Epithelial cell of proximal tubule (primary cell): ENCODE data around the gene DAB2IP. TPM values are rescaled to one million over a fixed set of nuclear protein-coding genes. Genes with fewer than 3 reads are reported as not detected.

Source experiments
- DNase-seq: peaks from one replicate; pipeline ENCODE4 v3.0.0-alpha.2; 2011; ENCODE audit warnings: low read depth
- H3K4me3 ChIP-seq: 2 replicates; pipeline ENCODE4 v1.5.1; 2011; ENCODE audit warnings: low read depth, mild to moderate bottlenecking, low read length
- CTCF ChIP-seq: conservative IDR thresholded peaks from 2 replicates; pipeline ENCODE4 v1.5.1; 2012; ENCODE audit warnings: low read depth, mild to moderate bottlenecking, low read length
- total RNA-seq: library from RNA; depleted of rRNA; stranded (reverse); fragments of >200 nt; gene quantifications from 2 replicates; pipeline ENCODE4 v1.2.3, GENCODE V29; 2015

Gene DAB2IP
- total RNA-seq, 1 donor from 2014 or later: 23.8 TPM

GRCh38 chr9:121675969-121676822 lies 24.8 kb downstream of the DAB2IP start:
- TF ChIP-seq CTCF: no peak
- no peak overlapping the region for H3K4me3 ChIP-seq
- DNase-seq: no peak

- no peak overlapping the region for H3K4me3 ChIP-seq
- DNase-seq: no peak
- no peak for TF ChIP-seq CTCF
Observed at GRCh38 chr9:121676926-121677325, 25.5 kb downstream of the DAB2IP start.

GRCh38 chr9:121678501-121679022 lies 27.1 kb downstream of the DAB2IP start:
- no peak for DNase-seq
- H3K4me3 ChIP-seq: no peak overlapping the region
- no peak for TF ChIP-seq CTCF

GRCh38 chr9:121679901-121680635 lies 28.6 kb downstream of the DAB2IP start:
- no peak for TF ChIP-seq CTCF

GRCh38 chr9:121681404-121681803 lies 30.0 kb downstream of the DAB2IP start:
- H3K4me3 ChIP-seq: no peak overlapping the region
- TF ChIP-seq CTCF: no peak
- DNase-seq: no peak

More at GRCh38 chr9:121679901-121680635, 28.6 kb downstream of the DAB2IP start:
- H3K4me3 ChIP-seq: no peak overlapping the region
- no peak for DNase-seq

GRCh38 chr9:121682201-121682600 lies 30.8 kb downstream of the DAB2IP start:
- no peak for TF ChIP-seq CTCF
- DNase-seq: no peak
- no peak overlapping the region for H3K4me3 ChIP-seq
